Measurements from ENCODE around the gene GPR82.

GRCh38 chrX:41693024-41693423, 31.0 kb upstream of the GPR82 start:
- TF ChIP-seq POLR2A (IDR thresholded peaks at IDR 0.05): no peak
- no peak for TF ChIP-seq EP300 (IDR thresholded peaks at IDR 0.05)
- TF ChIP-seq CTCF (IDR thresholded peaks at IDR 0.05): no peak

Data from ovary (tissue), 3 donors.